ENCODE results near the gene CD300LD.

The CD300LD gene

GRCh38 chr17:74543406-74543805, 48.7 kb downstream of the CD300LD start:
- no peak for DNase-seq

GRCh38 chr17:74542727-74543383, 49.2 kb downstream of the CD300LD start:
- no peak for DNase-seq

- no peak for DNase-seq
Observed at GRCh38 chr17:74542166-74542565, 49.9 kb downstream of the CD300LD start.

GRCh38 chr17:74541176-74542111, 50.6 kb downstream of the CD300LD start:
- no peak for DNase-seq

GRCh38 chr17:74539281-74539820, 52.7 kb downstream of the CD300LD start:
- no peak for DNase-seq

- DNase-seq: no peak
Observed at GRCh38 chr17:74536890-74537289, 55.2 kb downstream of the CD300LD start.

GRCh38 chr17:74532115-74532514, 60.0 kb downstream of the CD300LD start:
- peak; percentile 98 for DNase-seq

GRCh38 chr17:74531231-74531761, 60.8 kb downstream of the CD300LD start, which contains the start of gene CD300LB:
Gene CD300LB (minus strand): TSS chr17:74531475. CDS start chr17:74531350, 125 bp downstream.
- DNase-seq: peak; percentile 62

GRCh38 chr17:74530831-74531150, 61.3 kb downstream of the CD300LD start:
- no peak for DNase-seq
